ENCODE results near the gene PDSS2.

DNA sequence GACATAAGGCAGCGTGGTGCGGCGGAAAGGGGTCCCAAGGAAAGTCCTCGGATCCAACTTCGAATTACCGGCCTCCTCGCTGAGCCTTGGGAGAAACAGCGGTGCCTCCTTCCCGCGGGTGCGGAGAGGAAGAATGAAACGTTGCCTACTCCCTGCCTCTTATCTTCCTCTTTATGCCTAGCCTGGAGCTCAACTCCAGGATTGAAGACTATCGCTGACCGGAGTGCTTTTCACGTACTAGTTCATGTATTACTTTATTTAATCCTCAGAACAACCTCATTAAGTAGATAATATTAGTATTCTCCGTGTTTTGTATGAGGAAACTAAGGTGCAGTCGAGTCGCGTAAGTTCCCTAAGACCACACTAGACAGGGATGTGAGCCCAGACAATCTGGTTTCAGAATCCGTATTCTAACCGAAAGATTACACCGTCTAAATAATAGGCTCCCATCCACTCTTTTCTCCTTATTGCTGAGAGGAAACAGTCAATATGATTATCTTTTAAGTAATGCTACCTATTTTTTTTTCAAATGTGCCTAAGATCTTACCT, 793 bp upstream of the PDSS2 start:
- no peak for TF ChIP-seq TAF1 (IDR thresholded peaks at IDR 0.05; ENCODE audit: low read depth)
- no peak for TF ChIP-seq EP300 (conservative IDR thresholded peaks at IDR 0.05; ENCODE audit: poor library complexity, severe bottlenecking)
